GM12878 (cell line): Measurements from ENCODE around the gene MOB2.

ENCODE experiments used
- BRCA1 ChIP-seq: IDR thresholded peaks from 2 replicates; pipeline ENCODE4 v1.6.1; 2011; ENCODE audit warnings: low read depth, low read length, improper control_type of control experiment
- CTCF ChIP-seq, 3 experiments: IDR thresholded peaks in 2 of 3; conservative IDR thresholded peaks in 1 of 3; 2 replicates each; pipeline ENCODE4 v1.5.1; 2011; ENCODE audit warnings: low read depth in 3 of 3, low read length in 3 of 3, mild to moderate bottlenecking in 3 of 3, control low read depth in 2 of 3, moderate library complexity in 2 of 3, inconsistent platforms in 1 of 3, mixed read lengths in 1 of 3; ENCODE audit not compliant: control insufficient read depth in 2 of 3, insufficient read depth in 1 of 3; ENCODE audit errors: extremely low read depth in 1 of 3
- ETV6 ChIP-seq, 2 experiments: fragments of 450-650 bp in 1 of 2; IDR thresholded peaks in 1 of 2; conservative IDR thresholded peaks in 1 of 2; 2 replicates each; pipeline ENCODE4 v1.6.1; 2014; ENCODE audit warnings: antibody characterized with exemption in 1 of 2, borderline replicate concordance in 1 of 2, low read depth in 1 of 2, mild to moderate bottlenecking in 1 of 2, moderate library complexity in 1 of 2
- FOXK2 ChIP-seq: fragments of 450-650 bp; IDR thresholded peaks from 2 replicates; pipeline ENCODE4 v1.6.1; 2017; ENCODE audit warnings: mild to moderate bottlenecking, moderate library complexity
- GABPA ChIP-seq: IDR thresholded peaks from 2 replicates; pipeline ENCODE4 v1.6.1; 2014; ENCODE audit warnings: antibody characterized with exemption, low read depth, mild to moderate bottlenecking, inconsistent platforms
- NR2C1 ChIP-seq: fragments of 450-650 bp; IDR thresholded peaks from 2 replicates; pipeline ENCODE4 v1.6.1; 2017; ENCODE audit warnings: antibody characterized with exemption, mild to moderate bottlenecking, moderate library complexity
- PAX8 ChIP-seq: fragments of 450-650 bp; IDR thresholded peaks from 2 replicates; pipeline ENCODE4 v1.6.1; 2017; ENCODE audit warnings: mild to moderate bottlenecking, moderate library complexity
- POLR2A ChIP-seq: IDR thresholded peaks from 2 replicates; pipeline ENCODE4 v1.6.1; 2011; ENCODE audit warnings: low read depth, mild to moderate bottlenecking, low read length
- POLR2AphosphoS5 ChIP-seq: IDR thresholded peaks from 2 replicates; pipeline ENCODE4 v1.6.1; 2011; ENCODE audit warnings: mild to moderate bottlenecking, low read length, inconsistent platforms
- REST ChIP-seq: IDR thresholded peaks from 2 replicates; pipeline ENCODE4 v1.6.1; 2012; ENCODE audit warnings: mild to moderate bottlenecking, low read depth, low read length
- RFX5 ChIP-seq: IDR thresholded peaks from 2 replicates; pipeline ENCODE4 v1.6.1; 2011; ENCODE audit warnings: low read depth, low read length, improper control_type of control experiment
- SIX5 ChIP-seq: IDR thresholded peaks from 2 replicates; pipeline ENCODE4 v1.6.1; 2011; ENCODE audit warnings: mild to moderate bottlenecking, low read depth, low read length, moderate library complexity; ENCODE audit not compliant: severe bottlenecking
- TCF12 ChIP-seq: IDR thresholded peaks from 2 replicates; pipeline ENCODE4 v1.6.1; 2011; ENCODE audit warnings: low read depth, mild to moderate bottlenecking, low read length
- USF1 ChIP-seq: IDR thresholded peaks from 2 replicates; pipeline ENCODE4 v1.6.1; 2011; ENCODE audit warnings: borderline replicate concordance, low read depth, mild to moderate bottlenecking, moderate library complexity, mixed read lengths, low read length; ENCODE audit not compliant: insufficient read depth; ENCODE audit errors: extremely low read length

GRCh38 chr11:1456176-1456575 lies 30.4 kb downstream of the MOB2 start:
- TF ChIP-seq CTCF (IDR thresholded peaks at IDR 0.05 in 2 of 3, conservative IDR thresholded peaks at IDR 0.05 in 1 of 3; ENCODE audit: control insufficient read depth in 2 of 3, extremely low read depth in 1 of 3, insufficient read depth in 1 of 3, low read depth in 3 of 3, low read length in 3 of 3) (no peak), ETV6 (conservative IDR thresholded peaks at IDR 0.05 in 1 of 2, IDR thresholded peaks at IDR 0.05 in 1 of 2; ENCODE audit: borderline replicate concordance in 1 of 2, low read depth in 1 of 2) (no peak), REST (no peak), NR2C1 (no peak), POLR2A (no peak), USF1 (no peak), BRCA1 (no peak), GABPA (no peak), TCF12 (no peak), FOXK2 (no peak), RFX5 (no peak), SIX5 (no peak), PAX8 (no peak), POLR2AphosphoS5 (no peak)
